GM12872 (cell line): ENCODE data around the gene ARHGEF2.
A peak's percentile ranks its signal among the peaks of the same experiment; 100 is the strongest.

Source experiments
- CTCF ChIP-seq: IDR thresholded peaks from 3 replicates; pipeline ENCODE4 v1.5.1; 2011; ENCODE audit warnings: low read depth, mild to moderate bottlenecking, low read length, moderate library complexity; ENCODE audit not compliant: insufficient read depth

Gene ARHGEF2

GRCh38 chr1:155978325-155978972 is at the start of gene ARHGEF2:
TSS of gene ARHGEF2 (minus strand) at chr1:155978547. CDS start at chr1:155978427, 120 bp downstream.
- peak; percentile 56 for TF ChIP-seq CTCF

- no peak for TF ChIP-seq CTCF
Measured at GRCh38 chr1:156026588-156026987, 48.2 kb upstream of the ARHGEF2 start.

GRCh38 chr1:156025876-156026275 is 47.5 kb upstream of the ARHGEF2 start:
- peak; percentile 75 for TF ChIP-seq CTCF

GRCh38 chr1:156024801-156025200 is 46.5 kb upstream of the ARHGEF2 start:
- no peak for TF ChIP-seq CTCF

GRCh38 chr1:156021954-156022353 is 43.6 kb upstream of the ARHGEF2 start:
- no peak for TF ChIP-seq CTCF

GRCh38 chr1:156021093-156021428 is 42.7 kb upstream of the ARHGEF2 start:
- TF ChIP-seq CTCF: no peak

- TF ChIP-seq CTCF: no peak
Measured at GRCh38 chr1:156020293-156021092, 42.1 kb upstream of the ARHGEF2 start, which contains the start of gene SSR2. TSS of gene SSR2 (minus strand) at chr1:156020951. CDS start at chr1:156020167, 784 bp downstream.
